Suprapubic skin (tissue), 3 donors: ENCODE data around the gene SRD5A1.

Experiments used
- EP300 ChIP-seq: sonication (generic); formaldehyde crosslinking; IDR thresholded peaks from one replicate; pipeline ENCODE4 v1.6.1; 2017; ENCODE audit warnings: antibody characterized with exemption
- POLR2A ChIP-seq, 2 donors: fragments of 450-650 bp; IDR thresholded peaks; one replicate each; pipeline ENCODE4 v1.6.1; 2017; ENCODE audit warnings: antibody characterized with exemption in 2 of 2, mild to moderate bottlenecking in 2 of 2, moderate library complexity in 2 of 2
- TF ChIP-seq, protein P1 (sequence below), 2 donors: fragments of 200-600 bp in 1 of 2; fragments of 450-650 bp in 1 of 2; sonication (generic) in 1 of 2; IDR thresholded peaks; one replicate each; pipeline ENCODE4 v1.5.1; 2016 to 2019; ENCODE audit warnings: antibody characterized with exemption in 2 of 2, mild to moderate bottlenecking in 1 of 2, moderate library complexity in 1 of 2

DNA sequence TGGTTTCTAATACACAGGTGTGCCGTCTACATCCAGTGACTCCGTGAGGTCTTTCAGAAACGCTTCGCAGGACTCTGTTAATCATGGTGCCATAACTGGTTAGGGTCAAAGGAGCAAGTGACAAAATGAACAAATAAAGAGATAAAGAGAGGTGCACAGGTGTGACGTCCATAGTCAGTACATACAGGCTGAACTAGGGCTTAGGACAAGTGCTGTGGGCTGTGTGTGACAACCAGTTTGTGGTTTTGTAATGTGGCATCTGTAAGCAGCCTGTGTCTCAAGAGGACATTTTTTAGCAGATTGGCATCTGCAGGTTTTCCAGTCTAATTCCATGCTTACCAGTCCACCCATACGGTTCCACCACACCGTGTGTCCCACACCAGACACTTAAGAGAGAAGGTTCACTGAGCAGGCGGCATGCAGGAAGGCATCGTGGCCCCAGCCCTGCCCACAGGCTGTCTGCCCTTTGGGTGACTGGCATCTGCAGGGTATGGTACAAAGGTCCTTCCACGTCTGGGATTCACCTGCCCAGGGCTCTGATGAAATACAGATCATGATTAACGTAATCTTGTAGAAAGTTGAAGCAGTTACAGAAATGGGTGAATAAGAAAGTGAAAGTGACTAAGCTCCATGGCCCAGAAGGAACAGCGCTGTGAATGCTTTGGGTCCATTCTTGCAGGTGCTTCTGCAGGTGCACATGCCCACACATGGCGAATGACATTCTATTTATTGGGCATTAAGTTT, 26.9 kb downstream of the SRD5A1 start:
- TF ChIP-seq EP300 (no peak), POLR2A (IDR thresholded peaks at IDR 0.05) (no peak)
- TF ChIP-seq, protein P1, sequence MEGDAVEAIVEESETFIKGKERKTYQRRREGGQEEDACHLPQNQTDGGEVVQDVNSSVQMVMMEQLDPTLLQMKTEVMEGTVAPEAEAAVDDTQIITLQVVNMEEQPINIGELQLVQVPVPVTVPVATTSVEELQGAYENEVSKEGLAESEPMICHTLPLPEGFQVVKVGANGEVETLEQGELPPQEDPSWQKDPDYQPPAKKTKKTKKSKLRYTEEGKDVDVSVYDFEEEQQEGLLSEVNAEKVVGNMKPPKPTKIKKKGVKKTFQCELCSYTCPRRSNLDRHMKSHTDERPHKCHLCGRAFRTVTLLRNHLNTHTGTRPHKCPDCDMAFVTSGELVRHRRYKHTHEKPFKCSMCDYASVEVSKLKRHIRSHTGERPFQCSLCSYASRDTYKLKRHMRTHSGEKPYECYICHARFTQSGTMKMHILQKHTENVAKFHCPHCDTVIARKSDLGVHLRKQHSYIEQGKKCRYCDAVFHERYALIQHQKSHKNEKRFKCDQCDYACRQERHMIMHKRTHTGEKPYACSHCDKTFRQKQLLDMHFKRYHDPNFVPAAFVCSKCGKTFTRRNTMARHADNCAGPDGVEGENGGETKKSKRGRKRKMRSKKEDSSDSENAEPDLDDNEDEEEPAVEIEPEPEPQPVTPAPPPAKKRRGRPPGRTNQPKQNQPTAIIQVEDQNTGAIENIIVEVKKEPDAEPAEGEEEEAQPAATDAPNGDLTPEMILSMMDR (IDR thresholded peaks at IDR 0.05): no peak
